Central memory CD8-positive, alpha-beta T cell (primary cell): ENCODE measurements around the gene ABTB2.

Experiments used
- ATAC-seq: fragments of 150-1000 bp; cut with Tn5 transposase; replicated peaks from 2 replicates; pipeline ENCODE4 v1.10.0; 2022; ENCODE audit warnings: mild to moderate bottlenecking, moderate FRiP score, moderate number of reproducible peaks; ENCODE audit not compliant: poor library complexity, severe bottlenecking; ENCODE audit errors: extremely low read depth
- DNase-seq, 2 donors: peaks; one replicate each; pipeline ENCODE4 v3.0.0; 2021; ENCODE audit warnings: low spot score in 2 of 2
- H3K27ac Mint-ChIP-seq: one replicate; pipeline ENCODE4 v1.8.0; 2022; ENCODE audit warnings: low read depth, mild to moderate bottlenecking, moderate library complexity, mixed read lengths
- H3K27me3 Mint-ChIP-seq: one replicate; pipeline ENCODE4 v1.8.0; 2022; ENCODE audit warnings: mixed read lengths
- H3K36me3 Mint-ChIP-seq: one replicate; pipeline ENCODE4 v1.8.0; 2022; ENCODE audit warnings: mild to moderate bottlenecking, moderate library complexity, mixed read lengths; ENCODE audit not compliant: insufficient read depth
- H3K4me1 Mint-ChIP-seq: one replicate; pipeline ENCODE4 v1.8.0; 2022; ENCODE audit warnings: mixed read lengths
- H3K4me3 Mint-ChIP-seq: one replicate; pipeline ENCODE4 v1.8.0; 2022; ENCODE audit warnings: mild to moderate bottlenecking, moderate library complexity, mixed read lengths
- H3K9me3 Mint-ChIP-seq: one replicate; pipeline ENCODE4 v1.8.0; 2022; ENCODE audit warnings: mixed read lengths

ABTB2 gene

DNA sequence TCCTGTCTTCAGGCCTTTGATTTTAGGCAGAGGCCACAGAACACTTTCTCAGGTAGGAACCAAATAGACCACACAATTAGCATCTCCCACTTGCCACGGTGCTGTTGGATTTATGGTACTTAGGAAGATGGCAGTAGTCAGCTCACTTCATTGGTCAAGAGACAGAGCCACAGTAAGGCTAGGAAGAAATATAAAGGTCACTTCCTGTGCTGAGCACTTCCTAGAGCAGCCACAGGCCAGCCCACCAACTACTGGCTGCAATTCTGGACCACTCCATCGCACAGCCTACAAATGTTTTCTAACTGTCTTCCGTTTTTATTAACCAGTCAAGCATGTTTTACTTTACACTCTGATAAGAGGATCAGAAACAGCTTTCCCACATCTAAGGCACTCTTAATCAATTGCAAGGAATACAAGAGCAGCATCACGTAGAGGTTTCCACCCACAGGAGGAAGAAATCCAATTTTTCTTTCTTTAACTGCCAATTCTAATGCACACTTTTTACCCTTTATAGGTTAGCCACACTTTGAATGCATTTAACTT is 54.7 kb downstream of the ABTB2 start:
- Mint-ChIP-seq H3K27me3 (peaks cover 9% of the 10 kb centered on the region), H3K36me3 (no peaks in the 10 kb centered on the region), H3K9me3 (no peaks in the 10 kb centered on the region), H3K27ac (no peak overlapping the region), H3K4me3 (no peak overlapping the region), H3K4me1 (no peaks in the 10 kb centered on the region)
- no peak for ATAC-seq
- DNase-seq, result no peak

DNA sequence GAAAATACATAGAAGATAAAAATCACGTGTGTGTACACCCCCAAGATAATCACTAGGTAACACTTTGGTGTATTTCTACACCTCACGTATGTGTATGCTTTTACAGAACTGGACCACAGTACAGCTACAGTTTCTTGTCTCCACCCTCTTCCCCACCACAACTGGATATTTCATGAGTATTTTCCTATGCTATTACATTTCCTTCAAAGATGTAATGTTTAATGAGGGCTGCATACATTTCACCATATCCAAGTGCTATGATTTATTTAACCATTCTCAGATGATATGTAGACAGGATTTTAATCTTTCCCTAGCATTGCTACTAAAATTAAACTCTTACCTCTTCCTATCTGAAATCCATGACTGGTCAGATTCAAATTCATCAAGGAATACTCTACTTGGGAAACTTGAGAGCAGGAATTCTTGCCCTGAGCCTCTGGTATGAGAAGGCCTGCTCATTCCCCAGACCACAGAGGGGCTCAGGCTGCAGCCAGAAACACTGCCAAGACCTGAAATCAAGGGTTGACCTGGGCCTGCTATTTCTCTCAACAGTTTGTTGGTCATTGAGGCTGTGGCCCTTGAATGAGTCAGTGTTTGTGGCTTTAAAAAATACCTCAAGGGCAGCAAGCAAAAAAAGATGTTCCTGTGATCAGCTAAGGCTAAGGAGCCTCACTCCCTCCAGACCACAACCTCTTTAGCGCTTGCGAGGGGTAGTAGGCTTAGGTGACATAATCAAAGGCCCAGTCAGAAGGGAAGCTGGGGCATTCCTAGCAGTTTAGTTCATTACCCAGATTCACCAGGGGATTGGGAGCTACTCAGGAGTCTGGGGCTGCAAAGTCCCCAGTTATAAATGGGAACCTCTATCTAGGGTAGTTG is 55.5 kb downstream of the ABTB2 start:
- H3K9me3 Mint-ChIP-seq, result no peaks in the 10 kb centered on the region
- no peak overlapping the region for H3K4me3 Mint-ChIP-seq
- ATAC-seq (no peak), DNase-seq (no peak)
- no peak overlapping the region for H3K27ac Mint-ChIP-seq
- peaks cover 4% of the 10 kb centered on the region for H3K27me3 Mint-ChIP-seq
- H3K4me1 Mint-ChIP-seq, result no peaks in the 10 kb centered on the region
- H3K36me3 Mint-ChIP-seq, result no peaks in the 10 kb centered on the region

DNA sequence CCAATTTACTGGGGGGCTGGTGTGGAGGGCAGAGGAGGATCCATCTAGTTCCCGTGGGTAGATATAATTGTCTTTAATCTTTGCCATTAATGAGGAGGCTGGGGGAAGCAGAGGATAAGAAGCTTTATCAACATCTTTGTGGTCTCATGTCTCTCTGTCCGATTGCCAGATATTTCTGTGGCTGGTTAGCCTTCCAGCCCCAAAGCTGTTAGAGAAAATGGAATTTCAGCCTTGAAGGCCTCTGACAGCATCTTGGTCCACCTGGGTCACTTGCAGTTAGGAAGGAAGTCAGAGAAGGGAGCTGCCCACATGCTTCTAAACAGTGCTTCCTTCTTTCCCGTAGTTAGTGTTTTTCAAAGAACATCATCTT is 56.9 kb downstream of the ABTB2 start:
- no peaks in the 10 kb centered on the region for H3K9me3 Mint-ChIP-seq
- no peak overlapping the region for H3K27ac Mint-ChIP-seq
- H3K27me3 Mint-ChIP-seq, result no peaks in the 10 kb centered on the region
- no peaks in the 10 kb centered on the region for H3K4me1 Mint-ChIP-seq
- DNase-seq (no peak), ATAC-seq (no peak)
- no peaks in the 10 kb centered on the region for H3K36me3 Mint-ChIP-seq
- H3K4me3 Mint-ChIP-seq, result no peak overlapping the region

DNA sequence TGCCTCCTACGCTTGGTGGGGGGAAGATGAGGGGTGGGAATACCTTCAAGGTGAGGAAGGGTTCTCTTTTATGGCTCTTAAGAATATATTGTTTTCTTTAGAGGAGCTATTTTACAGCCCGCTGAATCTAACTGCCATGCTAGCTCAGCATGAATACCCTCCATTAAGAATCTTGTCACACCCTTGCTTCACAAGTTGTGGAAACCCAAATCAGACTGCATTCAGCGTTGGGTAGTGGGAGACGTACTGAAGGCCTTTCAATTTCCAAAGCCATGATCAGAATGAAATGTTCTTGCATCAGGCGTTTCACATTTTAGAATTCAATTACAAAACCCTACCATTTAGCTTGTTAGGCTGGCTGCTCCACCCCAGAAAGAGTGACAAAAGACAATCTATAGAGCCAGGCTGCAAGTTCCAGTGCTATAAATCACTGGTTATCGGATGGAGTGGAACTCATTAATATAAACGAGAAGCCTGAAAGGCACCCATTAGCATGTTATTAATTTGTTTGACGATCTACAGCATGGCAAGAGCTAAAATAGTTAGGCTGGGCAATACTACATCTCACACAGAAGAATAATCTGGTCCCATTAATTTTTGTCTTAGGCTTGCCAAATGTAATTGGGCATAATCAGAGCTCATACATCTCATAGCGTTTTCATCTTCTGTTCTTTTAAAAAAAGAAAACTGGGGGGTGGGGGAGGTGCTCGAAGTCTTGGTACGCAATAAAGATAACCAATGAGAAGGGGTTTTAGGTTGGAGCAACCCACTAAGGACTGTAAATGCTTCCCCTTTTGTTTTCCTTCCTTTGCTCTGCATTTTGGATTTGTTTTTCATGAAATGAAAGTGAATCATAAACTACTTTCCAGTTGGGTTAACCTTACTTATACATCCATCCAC is 57.5 kb downstream of the ABTB2 start:
- Mint-ChIP-seq H3K27me3 (no peaks in the 10 kb centered on the region), H3K27ac (no peak overlapping the region), H3K9me3 (no peaks in the 10 kb centered on the region), H3K36me3 (no peaks in the 10 kb centered on the region), H3K4me1 (no peaks in the 10 kb centered on the region), H3K4me3 (no peak overlapping the region)
- DNase-seq (no peak), ATAC-seq (no peak)

DNA sequence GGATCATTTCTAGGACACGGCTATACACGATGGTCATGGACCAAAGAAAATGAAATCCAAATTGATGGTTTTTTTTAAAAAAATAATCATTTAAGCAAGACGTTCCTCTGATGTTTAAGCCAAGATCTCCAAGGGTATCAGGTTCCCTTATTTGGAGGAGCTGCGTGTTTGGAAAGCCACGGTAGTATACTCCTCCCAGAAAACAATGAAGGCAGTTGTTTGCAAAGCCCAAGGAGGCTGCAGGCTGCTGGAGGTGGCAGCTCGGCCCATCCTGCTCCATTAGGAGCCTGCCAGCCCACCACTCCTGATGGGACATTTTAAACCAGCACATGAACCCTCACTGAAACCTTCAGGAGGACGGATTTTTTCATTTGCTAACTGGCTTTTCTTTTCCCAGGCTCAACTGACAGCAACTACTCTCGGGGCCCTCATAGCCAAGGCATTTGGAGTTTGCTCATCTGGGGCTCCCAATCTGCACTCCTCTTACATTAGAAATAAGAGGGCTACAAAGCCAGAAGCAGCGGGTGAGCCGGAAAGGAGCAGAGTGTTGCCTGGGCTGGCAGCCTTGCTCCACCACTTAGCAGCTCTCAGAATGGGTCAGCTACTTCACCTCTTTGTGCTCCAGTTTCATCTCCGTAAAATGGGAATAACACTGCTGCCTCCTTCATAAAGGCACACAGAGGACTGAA is 58.4 kb downstream of the ABTB2 start:
- H3K4me3 Mint-ChIP-seq, result no peak overlapping the region
- no peaks in the 10 kb centered on the region for H3K9me3 Mint-ChIP-seq
- ATAC-seq (no peak), DNase-seq (no peak)
- H3K36me3 Mint-ChIP-seq, result no peaks in the 10 kb centered on the region
- no peaks in the 10 kb centered on the region for H3K27me3 Mint-ChIP-seq
- no peaks in the 10 kb centered on the region for H3K4me1 Mint-ChIP-seq
- H3K27ac Mint-ChIP-seq, result no peak overlapping the region

DNA sequence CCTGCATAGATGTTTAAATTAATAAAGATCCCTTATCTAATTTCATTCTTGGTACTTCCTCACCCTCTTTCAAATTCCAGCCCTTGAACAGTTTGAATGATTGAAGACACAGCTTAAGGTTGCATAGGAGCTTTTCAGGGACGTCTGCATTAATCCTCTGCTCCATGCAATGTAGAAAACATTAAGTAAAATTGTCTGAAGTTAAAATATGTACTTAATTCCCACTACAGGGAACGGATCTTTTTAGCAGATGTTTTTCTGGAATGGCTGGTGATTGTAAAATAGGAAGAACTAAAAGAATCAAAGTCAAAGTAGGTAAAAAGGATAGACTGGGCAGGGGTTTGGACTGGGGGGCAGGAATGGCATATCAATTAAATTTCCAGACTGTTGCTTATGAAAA is 58.9 kb downstream of the ABTB2 start:
- no peak overlapping the region for H3K4me3 Mint-ChIP-seq
- no peaks in the 10 kb centered on the region for H3K9me3 Mint-ChIP-seq
- no peaks in the 10 kb centered on the region for H3K4me1 Mint-ChIP-seq
- no peak for ATAC-seq
- H3K27me3 Mint-ChIP-seq, result no peaks in the 10 kb centered on the region
- DNase-seq, result no peak
- H3K36me3 Mint-ChIP-seq, result no peaks in the 10 kb centered on the region
- H3K27ac Mint-ChIP-seq, result no peak overlapping the region

DNA sequence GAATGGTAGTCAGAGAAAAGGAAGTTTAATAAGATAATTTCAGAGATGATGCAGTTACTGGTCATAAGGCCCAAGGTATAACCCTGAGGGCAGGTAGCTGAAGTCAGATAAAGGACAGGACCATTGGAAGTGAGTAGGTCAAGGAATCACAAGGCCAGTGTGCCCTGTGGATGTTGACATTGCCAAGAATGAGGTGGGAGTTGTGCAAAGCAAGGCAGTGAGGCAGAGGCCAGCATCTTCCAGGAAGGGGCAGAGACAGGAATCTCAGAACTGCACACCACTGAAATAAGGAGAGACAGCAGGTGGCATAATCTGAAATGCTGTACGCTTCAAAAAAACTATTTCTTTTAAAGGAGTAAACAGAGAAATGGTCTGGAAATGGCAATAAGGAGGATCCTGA is 61.4 kb downstream of the ABTB2 start:
- H3K36me3 Mint-ChIP-seq, result no peaks in the 10 kb centered on the region
- no peaks in the 10 kb centered on the region for H3K9me3 Mint-ChIP-seq
- H3K4me3 Mint-ChIP-seq, result no peak overlapping the region
- no peak overlapping the region for H3K27ac Mint-ChIP-seq
- H3K4me1 Mint-ChIP-seq, result no peaks in the 10 kb centered on the region
- ATAC-seq (no peak), DNase-seq (no peak)
- no peaks in the 10 kb centered on the region for H3K27me3 Mint-ChIP-seq

DNA sequence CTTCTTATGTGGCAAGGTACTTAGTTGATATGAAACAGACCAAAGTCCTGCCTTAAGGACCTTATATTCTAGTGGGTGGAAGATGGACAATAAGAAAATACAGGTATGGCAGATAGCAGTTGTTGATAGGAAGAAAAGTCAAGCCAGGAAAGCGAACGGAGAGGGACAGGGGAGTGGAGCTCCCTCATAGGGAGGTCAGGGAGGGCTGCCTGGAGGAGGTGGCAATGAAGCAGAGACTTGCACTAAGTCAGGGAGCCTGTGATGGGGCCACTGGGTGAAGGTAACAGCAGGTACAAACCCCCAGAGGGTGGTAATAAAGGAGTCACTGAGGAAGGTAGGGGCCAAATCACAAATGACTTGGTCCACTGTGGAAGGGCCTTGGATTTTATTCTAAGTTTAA is 65.3 kb downstream of the ABTB2 start:
- Mint-ChIP-seq H3K9me3 (no peaks in the 10 kb centered on the region), H3K27me3 (no peaks in the 10 kb centered on the region), H3K4me3 (no peak overlapping the region), H3K4me1 (no peaks in the 10 kb centered on the region), H3K36me3 (no peaks in the 10 kb centered on the region), H3K27ac (no peak overlapping the region)
- DNase-seq (no peak), ATAC-seq (no peak)

DNA sequence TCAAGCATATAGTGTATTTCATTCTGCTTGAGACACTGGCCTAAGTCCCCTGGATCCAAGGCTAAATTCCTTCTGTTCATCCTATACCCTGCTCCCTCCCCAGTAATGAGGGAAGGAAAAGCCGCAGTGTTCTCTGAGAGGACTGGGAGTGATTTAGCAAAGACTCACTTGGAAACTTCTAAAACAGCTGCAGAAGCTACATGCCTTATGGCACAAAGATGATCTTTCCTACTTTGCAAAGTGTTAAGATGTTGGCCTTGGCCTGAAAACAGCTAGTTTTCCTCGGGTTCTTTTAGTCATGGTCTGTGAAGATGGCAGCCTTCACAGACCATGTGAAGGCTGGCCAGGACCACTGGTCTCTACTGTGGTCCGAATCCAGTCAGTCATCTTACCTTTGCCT is 65.7 kb downstream of the ABTB2 start:
- Mint-ChIP-seq H3K4me1 (no peaks in the 10 kb centered on the region), H3K27ac (no peak overlapping the region), H3K9me3 (no peaks in the 10 kb centered on the region), H3K27me3 (no peaks in the 10 kb centered on the region), H3K4me3 (no peak overlapping the region), H3K36me3 (no peaks in the 10 kb centered on the region)
- ATAC-seq (no peak), DNase-seq (no peak)

DNA sequence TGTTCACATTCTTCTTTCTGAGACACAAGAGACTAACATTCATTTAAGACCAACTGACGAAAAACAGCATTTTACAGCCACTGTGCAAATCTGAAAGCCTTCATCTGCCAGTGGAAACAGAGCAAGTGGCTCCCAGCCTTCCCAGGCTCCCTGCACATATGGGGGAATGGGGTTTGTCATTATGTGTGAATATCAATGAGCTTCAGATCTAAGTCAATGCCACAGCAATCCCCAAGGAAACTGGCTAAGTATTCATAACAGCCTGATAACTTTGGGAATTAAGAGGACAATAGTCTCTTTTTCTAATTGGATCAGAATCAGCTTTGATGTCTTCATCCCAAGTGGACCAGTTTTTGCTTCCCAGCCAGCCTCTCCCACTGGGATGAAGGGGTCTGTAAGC is 66.9 kb downstream of the ABTB2 start:
- ATAC-seq, result no peak
- Mint-ChIP-seq H3K27ac (no peak overlapping the region), H3K27me3 (no peaks in the 10 kb centered on the region), H3K36me3 (no peaks in the 10 kb centered on the region), H3K4me1 (no peaks in the 10 kb centered on the region), H3K4me3 (no peak overlapping the region), H3K9me3 (no peaks in the 10 kb centered on the region)
- no peak for DNase-seq

DNA sequence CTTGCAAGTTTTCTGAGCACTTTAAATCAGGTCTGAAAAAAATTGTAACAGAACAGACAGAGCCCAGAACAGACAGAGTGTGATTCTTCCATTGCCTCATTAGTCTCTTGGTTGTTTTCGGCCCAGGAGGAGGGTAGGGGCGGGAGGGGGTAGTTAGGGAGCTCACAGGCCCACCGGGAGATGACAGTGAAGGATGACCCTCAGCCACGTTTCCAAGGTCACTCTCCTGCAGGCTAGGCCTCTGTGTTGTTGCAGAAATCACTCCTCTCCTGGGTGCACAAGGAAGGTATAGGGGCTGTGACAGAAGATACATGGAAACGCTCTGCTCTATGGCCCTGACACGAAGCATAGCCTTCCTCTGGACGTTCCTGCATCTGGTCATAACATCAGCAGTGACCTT is 69.3 kb downstream of the ABTB2 start:
- Mint-ChIP-seq H3K4me3 (no peak overlapping the region), H3K9me3 (no peaks in the 10 kb centered on the region)

DNA sequence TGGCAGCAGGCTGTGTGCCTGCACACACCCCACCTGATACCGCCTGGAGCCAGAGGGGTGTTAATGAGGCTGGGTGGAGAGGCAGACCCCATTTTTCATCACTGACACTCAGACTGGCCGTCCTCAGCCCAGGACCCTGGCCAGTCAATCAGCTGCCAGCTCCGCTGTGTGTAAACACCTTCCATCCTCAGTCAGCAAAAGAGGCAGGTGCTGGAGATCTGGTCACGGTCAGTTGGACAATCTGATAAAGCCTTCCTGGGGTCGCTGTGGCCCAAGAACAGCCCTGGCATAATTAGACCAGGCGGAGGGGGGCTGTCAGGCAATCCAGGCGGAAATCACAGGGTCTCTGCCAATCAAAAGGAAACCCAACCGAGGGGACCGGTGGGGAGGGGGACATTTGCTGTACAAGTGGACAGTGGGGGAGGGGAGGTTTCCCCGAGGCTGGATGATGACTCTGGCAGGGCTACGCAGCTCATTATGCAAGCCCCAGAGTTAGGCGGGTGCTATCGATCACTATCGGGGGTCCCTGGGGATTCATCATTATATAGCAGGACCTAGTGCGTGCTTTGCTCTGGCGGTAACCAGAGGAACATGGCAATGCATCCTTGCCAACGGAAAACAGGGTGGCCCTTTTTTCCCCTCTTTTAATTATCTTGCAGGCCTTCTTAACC is 72.9 kb downstream of the ABTB2 start:
- Mint-ChIP-seq H3K4me1 (no peaks in the 10 kb centered on the region), H3K9me3 (no peaks in the 10 kb centered on the region), H3K27ac (no peak overlapping the region), H3K4me3 (no peak overlapping the region), H3K36me3 (no peaks in the 10 kb centered on the region), H3K27me3 (no peaks in the 10 kb centered on the region)
- DNase-seq (no peak), ATAC-seq (no peak)

More for the DNA sequence above, 69.3 kb downstream of the ABTB2 start:
- H3K27ac Mint-ChIP-seq, result no peak overlapping the region
- H3K27me3 Mint-ChIP-seq, result no peaks in the 10 kb centered on the region
- no peaks in the 10 kb centered on the region for H3K4me1 Mint-ChIP-seq
- H3K36me3 Mint-ChIP-seq, result no peaks in the 10 kb centered on the region
- ATAC-seq, result no peak
- no peak for DNase-seq
